BLaER1 (cell line): ENCODE results near the gene EGFL6.
"Not testable (repeated sequence)": the region's sequence is repeated elsewhere in the genome, so short reads cannot be mapped to it uniquely, and the experiment has no call there.

Experiments
- H3K27ac ChIP-seq: shearing (Covaris generic); formaldehyde crosslinking; 2 replicates; pipeline ENCODE4 v1.8.1; 2022
- H3K27me3 ChIP-seq: shearing (Covaris generic); formaldehyde crosslinking; 2 replicates; pipeline ENCODE4 v1.8.1; 2022
- H3K36me3 ChIP-seq: shearing (Covaris generic); formaldehyde crosslinking; 2 replicates; pipeline ENCODE4 v1.8.1; 2022
- H3K4me1 ChIP-seq: shearing (Covaris generic); formaldehyde crosslinking; 2 replicates; pipeline ENCODE4 v1.8.1; 2022
- H3K4me2 ChIP-seq: shearing (Covaris generic); formaldehyde crosslinking; 2 replicates; pipeline ENCODE4 v1.8.1; 2022
- H3K4me3 ChIP-seq: shearing (Covaris generic); formaldehyde crosslinking; 2 replicates; pipeline ENCODE4 v1.8.1; 2022
- H3K9ac ChIP-seq: shearing (Covaris generic); formaldehyde crosslinking; 2 replicates; pipeline ENCODE4 v1.8.1; 2022
- H3K9me3 ChIP-seq: shearing (Covaris generic); formaldehyde crosslinking; 2 replicates; pipeline ENCODE4 v1.8.1; 2022
- H4K20me1 ChIP-seq: shearing (Covaris generic); formaldehyde crosslinking; 2 replicates; pipeline ENCODE4 v1.8.1; 2022
- Cebpa-rat ChIP-seq: shearing (Covaris generic); IDR thresholded peaks from 2 replicates; pipeline ENCODE4 v1.8.1; 2022

The EGFL6 gene

GRCh38 chrX:13662355-13662791, 93.0 kb downstream of the EGFL6 start:
- Histone ChIP-seq H3K4me2 (no peak overlapping the region), H3K9ac (no peak overlapping the region), H3K9me3 (no peaks in the 10 kb centered on the region), H4K20me1 (peaks cover 44% of the 10 kb centered on the region; the same call in 1 of the 2 replicates), H3K36me3 (peaks cover 18% of the 10 kb centered on the region), H3K27ac (no peak overlapping the region), H3K4me3 (no peak overlapping the region), H3K4me1 (no peaks in the 10 kb centered on the region), H3K27me3 (peaks cover 78% of the 10 kb centered on the region)
- TF ChIP-seq Cebpa-rat = no peak

DNA sequence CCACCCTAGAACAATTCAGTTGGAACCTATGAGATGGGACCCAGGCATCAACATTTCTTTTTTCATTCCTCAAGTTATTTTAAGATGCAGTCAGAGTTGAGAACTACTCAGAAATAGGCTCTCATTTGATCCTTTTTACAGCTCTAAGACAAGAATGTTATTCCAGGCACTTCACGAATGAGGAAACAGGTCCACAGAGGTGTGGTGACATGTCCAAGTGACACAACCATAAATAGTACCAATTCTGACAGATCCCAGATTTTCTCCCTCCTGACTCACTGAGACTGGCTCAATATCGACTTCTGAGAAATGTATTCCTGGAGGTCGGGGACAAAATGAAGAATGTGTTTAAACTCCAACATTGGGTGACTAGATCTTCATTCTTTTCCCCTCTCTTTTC, 94.6 kb downstream of the EGFL6 start:
- peaks cover 51% of the 10 kb centered on the region; the same call in 1 of the 2 replicates for H4K20me1 ChIP-seq
- no peaks in the 10 kb centered on the region for H3K9me3 ChIP-seq
- no peak overlapping the region for H3K4me2 ChIP-seq
- H3K36me3 ChIP-seq = peaks cover 18% of the 10 kb centered on the region
- no peak overlapping the region for H3K4me3 ChIP-seq
- no peaks in the 10 kb centered on the region for H3K4me1 ChIP-seq
- no peak overlapping the region for H3K9ac ChIP-seq
- peaks cover 86% of the 10 kb centered on the region for H3K27me3 ChIP-seq
- TF ChIP-seq Cebpa-rat = no peak
- H3K27ac ChIP-seq = no peak overlapping the region

- Histone ChIP-seq H3K9ac (no peak overlapping the region), H3K4me3 (no peak overlapping the region), H3K36me3 (peaks cover 18% of the 10 kb centered on the region), H3K27ac (no peak overlapping the region), H3K4me1 (no peaks in the 10 kb centered on the region), H3K27me3 (peaks cover 98% of the 10 kb centered on the region), H4K20me1 (peaks cover 49% of the 10 kb centered on the region; the same call in 1 of the 2 replicates), H3K4me2 (no peak overlapping the region), H3K9me3 (no peaks in the 10 kb centered on the region)
- TF ChIP-seq Cebpa-rat = no peak
These were observed 97.4 kb downstream of the EGFL6 start for GRCh38 chrX:13666836-13667235.

GRCh38 chrX:13667919-13668318, 98.5 kb downstream of the EGFL6 start:
- no peak for TF ChIP-seq Cebpa-rat
- Histone ChIP-seq H3K4me2 (no peak overlapping the region), H3K9me3 (peaks cover under 1% of the 10 kb centered on the region; the same call in 1 of the 2 replicates), H3K4me1 (no peaks in the 10 kb centered on the region), H3K9ac (no peak overlapping the region), H3K4me3 (no peak overlapping the region), H3K27ac (no peak overlapping the region), H3K27me3 (peaks cover 98% of the 10 kb centered on the region), H3K36me3 (peaks cover 10% of the 10 kb centered on the region), H4K20me1 (peaks cover 38% of the 10 kb centered on the region; the same call in 1 of the 2 replicates)

- H3K9me3 ChIP-seq = peaks cover 8% of the 10 kb centered on the region
- no peak overlapping the region for H3K27ac ChIP-seq
- peaks cover 25% of the 10 kb centered on the region; the same call in 1 of the 2 replicates for H4K20me1 ChIP-seq
- H3K4me2 ChIP-seq = no peak overlapping the region
- no peak overlapping the region for H3K9ac ChIP-seq
- TF ChIP-seq Cebpa-rat = no peak
- no peaks in the 10 kb centered on the region for H3K36me3 ChIP-seq
- H3K4me3 ChIP-seq = no peak overlapping the region
- H3K4me1 ChIP-seq = no peaks in the 10 kb centered on the region
- peaks cover 92% of the 10 kb centered on the region for H3K27me3 ChIP-seq
These were observed 99.9 kb downstream of the EGFL6 start for GRCh38 chrX:13669246-13669737.

- not testable (repeated sequence) for H3K4me1 ChIP-seq, H3K9me3 ChIP-seq, H3K36me3 ChIP-seq, H3K9ac ChIP-seq, H3K4me2 ChIP-seq, H3K27ac ChIP-seq, H3K4me3 ChIP-seq
- Histone ChIP-seq H3K27me3 (peaks cover 87% of the 10 kb centered on the region), H4K20me1 (peaks cover 22% of the 10 kb centered on the region; the same call in 1 of the 2 replicates)
These were observed 100.4 kb downstream of the EGFL6 start for GRCh38 chrX:13669755-13670154.

GRCh38 chrX:13670197-13670596, 100.8 kb downstream of the EGFL6 start:
- Histone ChIP-seq H3K27me3 (peaks cover 86% of the 10 kb centered on the region), H3K4me3 (no peak overlapping the region), H3K9me3 (peaks cover 8% of the 10 kb centered on the region), H3K9ac (no peak overlapping the region), H4K20me1 (peaks cover 22% of the 10 kb centered on the region; the same call in 1 of the 2 replicates), H3K4me2 (no peak overlapping the region), H3K27ac (no peak overlapping the region), H3K36me3 (no peaks in the 10 kb centered on the region), H3K4me1 (no peaks in the 10 kb centered on the region)
- no peak for TF ChIP-seq Cebpa-rat

GRCh38 chrX:13673016-13673415, 103.6 kb downstream of the EGFL6 start:
- Histone ChIP-seq H4K20me1 (peaks cover 6% of the 10 kb centered on the region; the same call in 1 of the 2 replicates), H3K36me3 (no peaks in the 10 kb centered on the region), H3K4me2 (no peak overlapping the region), H3K4me3 (no peak overlapping the region), H3K27ac (no peak overlapping the region), H3K9me3 (peaks cover 8% of the 10 kb centered on the region), H3K9ac (no peak overlapping the region), H3K27me3 (peaks cover 66% of the 10 kb centered on the region), H3K4me1 (no peaks in the 10 kb centered on the region)
- TF ChIP-seq Cebpa-rat = no peak

DNA sequence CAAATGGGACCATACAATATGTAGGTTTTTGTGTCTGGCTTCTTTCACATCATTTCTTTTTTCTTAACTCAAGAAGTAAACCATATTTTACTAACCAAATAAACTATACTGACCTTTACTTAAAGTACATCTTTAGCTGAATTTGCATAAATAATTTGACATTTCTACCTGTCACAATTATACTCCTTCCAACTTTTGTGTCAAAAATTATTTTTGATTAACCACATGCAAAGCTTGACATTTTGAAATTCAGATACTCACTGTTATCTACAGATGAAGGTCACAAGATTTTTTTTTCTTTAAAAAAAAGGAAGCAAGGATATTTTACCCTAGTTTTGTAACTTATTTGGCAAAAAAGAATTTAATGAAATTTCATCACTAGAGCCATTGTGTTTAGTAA, 107.5 kb downstream of the EGFL6 start:
- TF ChIP-seq Cebpa-rat = no peak
- Histone ChIP-seq H3K9ac (no peak overlapping the region), H3K27ac (no peak overlapping the region), H4K20me1 (no peaks in the 10 kb centered on the region; the same call in 1 of the 2 replicates), H3K9me3 (peaks cover 11% of the 10 kb centered on the region), H3K4me2 (no peak overlapping the region), H3K4me3 (no peak overlapping the region), H3K4me1 (no peaks in the 10 kb centered on the region), H3K36me3 (no peaks in the 10 kb centered on the region), H3K27me3 (peaks cover 50% of the 10 kb centered on the region)

DNA sequence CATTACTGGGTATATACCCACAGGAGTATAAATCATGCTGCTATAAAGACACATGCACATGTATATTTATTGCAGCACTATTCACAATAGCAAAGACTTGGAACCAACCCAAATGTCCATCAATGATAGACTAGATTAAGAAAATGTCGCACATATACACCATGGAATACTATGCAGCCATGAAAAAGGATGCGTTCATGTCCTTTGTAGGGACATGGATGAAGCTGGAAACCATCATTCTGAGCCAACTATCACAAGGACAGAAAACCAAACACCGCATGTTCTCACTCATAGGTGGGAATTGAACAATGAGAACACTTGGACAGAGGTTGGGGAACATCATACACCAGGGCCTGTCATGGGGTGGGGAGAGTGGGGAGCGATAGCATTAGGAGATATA, 110.3 kb downstream of the EGFL6 start:
- H3K4me2 ChIP-seq, H3K4me1 ChIP-seq, H3K27ac ChIP-seq, H4K20me1 ChIP-seq, H3K36me3 ChIP-seq, H3K9me3 ChIP-seq, H3K9ac ChIP-seq, H3K4me3 ChIP-seq: not testable (repeated sequence)
- peaks cover 48% of the 10 kb centered on the region for H3K27me3 ChIP-seq

- H3K27ac ChIP-seq = no peak overlapping the region
- TF ChIP-seq Cebpa-rat = no peak
These were observed 112.2 kb downstream of the EGFL6 start for GRCh38 chrX:13681595-13681994.

More at GRCh38 chrX:13681595-13681994, 112.2 kb downstream of the EGFL6 start:
- H3K4me2 ChIP-seq = no peak overlapping the region
- H4K20me1 ChIP-seq = no peaks in the 10 kb centered on the region
- H3K36me3 ChIP-seq = no peaks in the 10 kb centered on the region
- H3K4me1 ChIP-seq = no peaks in the 10 kb centered on the region
- H3K27me3 ChIP-seq = peaks cover 61% of the 10 kb centered on the region
- H3K4me3 ChIP-seq = no peak overlapping the region
- no peak overlapping the region for H3K9ac ChIP-seq
- 0 out of 2 replicates have a peak, but pooled peaks cover 3% of the 10 kb centered on the region for H3K9me3 ChIP-seq
